ENCODE measurements around the gene PEX5L.
"Not testable (repeated sequence)": the region's sequence is repeated elsewhere in the genome, so short reads cannot be mapped to it uniquely, and the experiment has no call there.

PEX5L gene

GRCh38 chr3:180008318-180008717 is 28.4 kb downstream of the PEX5L start:
- not testable (repeated sequence) for DNase-seq (ENCODE audit: low spot score); FAIRE-seq

- FAIRE-seq (no peak), DNase-seq (ENCODE audit: low spot score) (no peak)
These were observed 32.2 kb downstream of the PEX5L start for GRCh38 chr3:180004542-180004941.

- FAIRE-seq = no peak
- DNase-seq (ENCODE audit: low spot score) = no peak
These were observed 34.7 kb downstream of the PEX5L start for GRCh38 chr3:180002006-180002405.

- DNase-seq (ENCODE audit: low spot score) (no peak), FAIRE-seq (no peak)
These were observed 36.2 kb downstream of the PEX5L start for GRCh38 chr3:180000500-180000899.

- FAIRE-seq (no peak), DNase-seq (ENCODE audit: low spot score) (no peak)
These were observed 41.3 kb downstream of the PEX5L start for GRCh38 chr3:179995406-179995805.

- FAIRE-seq (no peak), DNase-seq (ENCODE audit: low spot score) (no peak)
These were observed 44.9 kb downstream of the PEX5L start for GRCh38 chr3:179991883-179992282.

- no peak for DNase-seq (ENCODE audit: low spot score)
These were observed 45.6 kb downstream of the PEX5L start for GRCh38 chr3:179991104-179991503.

GRCh38 chr3:179981646-179982045 is 55.1 kb downstream of the PEX5L start:
- FAIRE-seq (no peak), DNase-seq (ENCODE audit: low spot score) (no peak)

More at GRCh38 chr3:179991104-179991503, 45.6 kb downstream of the PEX5L start:
- FAIRE-seq = no peak

- DNase-seq (ENCODE audit: low spot score) (no peak), FAIRE-seq (no peak)
These were observed 59.4 kb downstream of the PEX5L start for GRCh38 chr3:179977356-179977755.

GRCh38 chr3:179973931-179974361 is 62.8 kb downstream of the PEX5L start:
- FAIRE-seq = no peak

GRCh38 chr3:179972881-179973423 is 63.8 kb downstream of the PEX5L start:
- no peak for FAIRE-seq

More at GRCh38 chr3:179973931-179974361, 62.8 kb downstream of the PEX5L start:
- DNase-seq (ENCODE audit: low spot score) = no peak

GRCh38 chr3:179971280-179971679 is 65.5 kb downstream of the PEX5L start:
- no peak for FAIRE-seq

More at GRCh38 chr3:179972881-179973423, 63.8 kb downstream of the PEX5L start:
- no peak for DNase-seq (ENCODE audit: low spot score)

GRCh38 chr3:179970746-179971145 is 66.0 kb downstream of the PEX5L start:
- DNase-seq (ENCODE audit: low spot score) (no peak), FAIRE-seq (no peak)

More at GRCh38 chr3:179971280-179971679, 65.5 kb downstream of the PEX5L start:
- DNase-seq (ENCODE audit: low spot score) = no peak

- FAIRE-seq = peak; percentile 44
- no peak for DNase-seq (ENCODE audit: low spot score)
These were observed 67.2 kb downstream of the PEX5L start for GRCh38 chr3:179969525-179969924.

GRCh38 chr3:179967622-179968021 is 69.1 kb downstream of the PEX5L start:
- no peak for DNase-seq (ENCODE audit: low spot score)
- FAIRE-seq = no peak

- DNase-seq (ENCODE audit: low spot score) (no peak), FAIRE-seq (no peak)
These were observed 71.8 kb downstream of the PEX5L start for GRCh38 chr3:179964890-179965289.

- no peak for FAIRE-seq
- DNase-seq (ENCODE audit: low spot score) = no peak
These were observed 73.9 kb downstream of the PEX5L start for GRCh38 chr3:179962629-179963387.

- peak; percentile 78 for FAIRE-seq
- no peak for DNase-seq (ENCODE audit: low spot score)
These were observed 75.0 kb downstream of the PEX5L start for GRCh38 chr3:179961703-179962078.

GRCh38 chr3:179961071-179961702 is 75.5 kb downstream of the PEX5L start:
- DNase-seq (ENCODE audit: low spot score) = no peak
- FAIRE-seq = peak; percentile 73

- DNase-seq (ENCODE audit: low spot score) (no peak), FAIRE-seq (no peak)
These were observed 78.0 kb downstream of the PEX5L start for GRCh38 chr3:179958759-179959158.

GRCh38 chr3:179958143-179958542 is 78.6 kb downstream of the PEX5L start:
- FAIRE-seq (no peak), DNase-seq (ENCODE audit: low spot score) (no peak)

- DNase-seq (ENCODE audit: low spot score) (no peak), FAIRE-seq (no peak)
These were observed 79.4 kb downstream of the PEX5L start for GRCh38 chr3:179957264-179957845.
